Thyroid gland (tissue), 4 donors: ENCODE results near the gene GPSM3.

Source experiments
- POLR2A ChIP-seq, 2 donors: fragments of 450-650 bp; IDR thresholded peaks; one replicate each; pipeline ENCODE4 v1.6.1; 2017; ENCODE audit warnings: antibody characterized with exemption in 2 of 2, mild to moderate bottlenecking in 2 of 2, moderate library complexity in 1 of 2
- TF ChIP-seq, protein P1 (sequence below), 6 experiments: fragments of 200-600 bp in 3 of 6; fragments of 450-650 bp in 3 of 6; sonication (generic) in 3 of 6; IDR thresholded peaks; one replicate each; pipeline ENCODE4 v1.5.1; 2016 to 2019; ENCODE audit warnings: antibody characterized with exemption in 6 of 6, mild to moderate bottlenecking in 2 of 6, inconsistent platforms in 1 of 6, moderate library complexity in 1 of 6

- TF ChIP-seq, protein P1, sequence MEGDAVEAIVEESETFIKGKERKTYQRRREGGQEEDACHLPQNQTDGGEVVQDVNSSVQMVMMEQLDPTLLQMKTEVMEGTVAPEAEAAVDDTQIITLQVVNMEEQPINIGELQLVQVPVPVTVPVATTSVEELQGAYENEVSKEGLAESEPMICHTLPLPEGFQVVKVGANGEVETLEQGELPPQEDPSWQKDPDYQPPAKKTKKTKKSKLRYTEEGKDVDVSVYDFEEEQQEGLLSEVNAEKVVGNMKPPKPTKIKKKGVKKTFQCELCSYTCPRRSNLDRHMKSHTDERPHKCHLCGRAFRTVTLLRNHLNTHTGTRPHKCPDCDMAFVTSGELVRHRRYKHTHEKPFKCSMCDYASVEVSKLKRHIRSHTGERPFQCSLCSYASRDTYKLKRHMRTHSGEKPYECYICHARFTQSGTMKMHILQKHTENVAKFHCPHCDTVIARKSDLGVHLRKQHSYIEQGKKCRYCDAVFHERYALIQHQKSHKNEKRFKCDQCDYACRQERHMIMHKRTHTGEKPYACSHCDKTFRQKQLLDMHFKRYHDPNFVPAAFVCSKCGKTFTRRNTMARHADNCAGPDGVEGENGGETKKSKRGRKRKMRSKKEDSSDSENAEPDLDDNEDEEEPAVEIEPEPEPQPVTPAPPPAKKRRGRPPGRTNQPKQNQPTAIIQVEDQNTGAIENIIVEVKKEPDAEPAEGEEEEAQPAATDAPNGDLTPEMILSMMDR (IDR thresholded peaks at IDR 0.05), result no peak
- no peak for TF ChIP-seq POLR2A (IDR thresholded peaks at IDR 0.05)
These were observed 9.9 kb downstream of the GPSM3 start for GRCh38 chr6:32182555-32182981.
